D721Med (cell line): Measurements from ENCODE around the gene RAB5IF.

Source experiments
- DNase-seq: peaks from one replicate; pipeline ENCODE4 v3.0.0; 2011; ENCODE audit warnings: low spot score; ENCODE audit not compliant: insufficient read length
- FAIRE-seq: peaks from 2 replicates; lab custom pipeline; 2011; peaks lifted over from hg19 to GRCh38; lab: Jason Lieb, UNC
- TF ChIP-seq, protein P1 (sequence below): IDR thresholded peaks from 2 replicates; pipeline ENCODE4 v1.5.1; 2012; ENCODE audit warnings: mild to moderate bottlenecking, control low read depth; ENCODE audit not compliant: insufficient read depth; ENCODE audit errors: missing control alignments

The RAB5IF gene

GRCh38 chr20:36647196-36648121 lies 41.9 kb downstream of the RAB5IF start:
- DNase-seq (no peak), FAIRE-seq (no peak)
- TF ChIP-seq, protein P1, sequence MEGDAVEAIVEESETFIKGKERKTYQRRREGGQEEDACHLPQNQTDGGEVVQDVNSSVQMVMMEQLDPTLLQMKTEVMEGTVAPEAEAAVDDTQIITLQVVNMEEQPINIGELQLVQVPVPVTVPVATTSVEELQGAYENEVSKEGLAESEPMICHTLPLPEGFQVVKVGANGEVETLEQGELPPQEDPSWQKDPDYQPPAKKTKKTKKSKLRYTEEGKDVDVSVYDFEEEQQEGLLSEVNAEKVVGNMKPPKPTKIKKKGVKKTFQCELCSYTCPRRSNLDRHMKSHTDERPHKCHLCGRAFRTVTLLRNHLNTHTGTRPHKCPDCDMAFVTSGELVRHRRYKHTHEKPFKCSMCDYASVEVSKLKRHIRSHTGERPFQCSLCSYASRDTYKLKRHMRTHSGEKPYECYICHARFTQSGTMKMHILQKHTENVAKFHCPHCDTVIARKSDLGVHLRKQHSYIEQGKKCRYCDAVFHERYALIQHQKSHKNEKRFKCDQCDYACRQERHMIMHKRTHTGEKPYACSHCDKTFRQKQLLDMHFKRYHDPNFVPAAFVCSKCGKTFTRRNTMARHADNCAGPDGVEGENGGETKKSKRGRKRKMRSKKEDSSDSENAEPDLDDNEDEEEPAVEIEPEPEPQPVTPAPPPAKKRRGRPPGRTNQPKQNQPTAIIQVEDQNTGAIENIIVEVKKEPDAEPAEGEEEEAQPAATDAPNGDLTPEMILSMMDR: no peak

DNA sequence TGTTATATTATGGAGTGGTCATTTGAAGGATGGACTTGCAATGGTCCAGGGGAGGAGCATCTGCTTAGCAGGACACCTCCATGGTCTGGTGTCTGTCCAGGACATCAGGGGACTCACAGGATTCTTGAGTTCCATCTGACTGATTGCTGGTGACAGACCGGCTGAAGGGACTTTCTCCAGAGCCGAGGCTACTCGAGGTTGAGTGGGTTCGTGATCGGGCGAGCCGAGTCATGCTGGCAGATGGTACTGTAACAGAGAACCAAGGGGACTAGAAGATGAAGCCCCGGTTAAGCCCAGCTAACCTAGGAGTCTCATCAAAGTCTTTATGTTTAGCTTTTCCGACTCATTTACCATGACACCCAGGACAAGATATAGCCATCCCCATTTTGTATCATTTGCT lies 47.9 kb downstream of the RAB5IF start:
- TF ChIP-seq, protein P1: no peak
- FAIRE-seq (no peak), DNase-seq (no peak)

DNA sequence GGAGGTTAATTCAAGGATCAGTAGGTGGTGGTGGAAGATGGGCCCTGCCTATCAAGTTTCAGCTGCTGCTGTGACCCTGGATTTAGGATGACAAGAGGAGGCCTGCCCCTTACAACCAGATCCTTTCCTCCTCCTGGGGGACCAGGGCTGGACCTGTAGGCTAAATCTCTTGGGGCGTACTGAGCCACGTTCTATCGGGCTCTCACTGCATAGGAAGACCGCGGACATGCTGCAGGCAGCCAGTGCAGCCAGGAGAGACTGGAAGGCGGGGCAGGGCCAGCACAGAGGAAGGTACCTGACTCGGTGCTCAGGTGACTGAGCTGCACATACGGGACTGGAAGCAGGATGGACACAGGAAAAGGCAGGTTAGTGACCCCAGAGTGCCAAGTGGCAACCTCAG lies 48.9 kb downstream of the RAB5IF start:
- TF ChIP-seq, protein P1: no peak
- DNase-seq (no peak), FAIRE-seq (no peak)

GRCh38 chr20:36655004-36655403 lies 49.4 kb downstream of the RAB5IF start:
- TF ChIP-seq, protein P1: no peak
- DNase-seq (no peak), FAIRE-seq (no peak)

GRCh38 chr20:36656733-36657132 lies 51.2 kb downstream of the RAB5IF start:
- TF ChIP-seq, protein P1: no peak
- no peak for FAIRE-seq
- DNase-seq: no peak

DNA sequence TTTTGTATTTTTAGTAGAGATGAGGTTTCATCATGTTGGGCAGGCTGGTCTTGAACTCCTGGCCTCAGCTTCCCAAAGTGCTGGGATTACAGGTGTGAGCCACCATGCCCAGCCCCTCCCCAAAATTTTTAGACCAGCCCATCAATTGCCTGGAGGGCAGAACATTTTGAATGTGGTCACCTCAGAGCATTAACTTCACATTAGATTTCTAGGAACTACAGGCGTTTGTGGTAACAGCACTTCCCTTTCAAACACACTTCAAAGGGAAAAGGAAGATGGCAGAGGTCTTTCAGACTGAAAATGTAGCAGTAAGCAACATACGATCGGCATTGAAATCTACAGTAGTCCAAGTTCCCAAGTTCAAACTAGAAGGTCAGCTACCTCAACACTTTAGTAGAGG lies 52.7 kb downstream of the RAB5IF start:
- TF ChIP-seq, protein P1: no peak
- FAIRE-seq (no peak), DNase-seq (no peak)
